NK-92 (cell line): ENCODE results near the gene RAX.

ENCODE experiments used
- DNase-seq: peaks from one replicate; lab custom pipeline; 2025; ENCODE audit not compliant: unreplicated experiment; lab: John Stamatoyannopoulos, UW

The RAX gene

DNA sequence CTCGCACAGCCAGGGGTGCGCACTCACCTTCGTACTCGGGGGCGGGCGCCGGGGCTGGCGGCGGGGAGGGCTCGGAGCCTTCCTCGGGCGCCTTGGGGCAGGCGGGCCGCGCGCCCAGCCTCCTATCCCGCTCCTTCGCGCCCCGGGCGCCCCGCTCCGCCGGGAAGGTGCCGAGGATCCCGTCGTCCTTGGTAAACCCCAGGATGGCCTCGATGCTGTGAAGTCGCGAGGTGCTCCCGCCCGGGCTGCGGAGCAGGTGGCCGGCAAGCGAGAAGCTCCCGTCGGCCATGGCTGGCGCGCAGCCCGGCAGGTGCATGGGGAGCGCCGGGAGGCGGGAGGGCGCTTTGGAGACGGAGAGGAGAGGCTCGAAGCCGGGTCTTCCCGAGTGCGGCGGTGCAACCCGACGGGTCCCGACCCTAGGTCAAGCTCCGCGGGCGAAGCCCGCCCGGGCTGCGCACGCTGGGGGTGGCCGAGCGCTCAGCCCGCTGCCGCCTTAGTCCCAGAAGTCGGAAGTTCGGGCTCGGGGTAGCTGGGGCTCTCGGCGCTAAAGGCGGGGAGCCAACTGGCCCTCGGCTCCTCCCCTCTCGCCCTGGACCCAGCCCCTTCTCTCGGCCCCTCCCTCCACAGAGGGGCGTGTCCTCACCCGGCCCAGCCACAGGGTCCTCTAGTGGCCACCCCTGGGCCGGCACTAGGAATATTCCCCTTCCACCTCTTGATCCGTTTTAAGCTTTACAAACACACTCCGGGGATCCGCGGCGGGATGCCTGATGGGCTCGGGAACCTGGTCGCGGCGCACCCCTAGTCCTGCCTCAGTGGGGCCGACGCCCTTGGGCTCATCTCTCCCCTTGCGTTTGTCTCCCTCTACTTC, at the start of gene RAX:
RAX (minus strand) TSS at position 564 of the 868 bp plus-strand sequence; CDS start at position 316, 248 bp downstream.
- DNase-seq = no peak

DNA sequence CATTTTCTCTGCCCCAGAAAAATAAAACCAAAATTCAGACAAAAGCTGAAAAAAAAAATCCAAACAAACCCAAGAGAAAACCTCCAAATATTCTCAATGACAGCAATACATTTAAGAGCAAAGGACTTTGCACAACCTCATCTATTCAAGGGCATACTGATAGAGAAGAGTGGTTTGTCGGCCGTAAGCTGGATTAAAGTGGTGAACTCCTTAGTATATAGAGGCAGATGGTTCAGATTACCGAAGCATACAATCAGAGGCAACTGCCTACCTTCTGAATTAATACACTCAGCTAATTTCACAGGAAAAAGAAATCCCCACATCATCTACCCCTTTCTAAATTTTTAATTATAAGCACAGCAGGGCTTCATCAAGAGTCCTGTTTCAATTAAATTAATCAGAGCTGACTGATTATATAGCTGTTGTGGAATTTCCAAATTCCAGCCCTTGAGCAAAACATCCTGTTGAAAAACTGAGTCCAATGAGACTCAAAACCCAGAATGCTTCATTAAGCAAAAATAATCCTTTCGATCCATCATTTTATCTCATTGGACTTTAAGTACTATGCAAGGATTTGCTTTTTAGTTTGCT, 45.3 kb upstream of the RAX start, which contains the start of gene CPLX4:
CPLX4 (minus strand) TSS at position 190 of the 591 bp plus-strand sequence; CDS start at position 3, 187 bp downstream.
- no peak for DNase-seq

DNA sequence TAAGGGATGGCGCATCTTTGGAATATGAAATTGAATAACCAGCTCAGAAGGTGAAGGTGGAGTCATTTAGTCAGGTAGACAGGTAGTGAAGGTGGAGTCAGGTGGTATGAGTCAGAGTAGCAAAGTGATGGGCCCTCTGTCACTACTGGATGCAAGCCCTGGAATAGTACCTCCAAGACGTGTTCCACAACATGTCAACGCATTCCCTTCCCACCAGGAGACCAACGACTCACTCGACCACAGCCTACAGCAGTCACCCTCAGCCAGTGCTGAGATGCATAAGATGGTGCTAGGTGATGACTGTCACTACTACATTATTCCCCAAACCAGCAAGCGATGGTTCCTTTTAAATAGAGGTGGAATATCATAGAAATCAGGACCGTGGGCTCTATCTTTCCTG, 38.4 kb upstream of the RAX start:
- DNase-seq = no peak

DNA sequence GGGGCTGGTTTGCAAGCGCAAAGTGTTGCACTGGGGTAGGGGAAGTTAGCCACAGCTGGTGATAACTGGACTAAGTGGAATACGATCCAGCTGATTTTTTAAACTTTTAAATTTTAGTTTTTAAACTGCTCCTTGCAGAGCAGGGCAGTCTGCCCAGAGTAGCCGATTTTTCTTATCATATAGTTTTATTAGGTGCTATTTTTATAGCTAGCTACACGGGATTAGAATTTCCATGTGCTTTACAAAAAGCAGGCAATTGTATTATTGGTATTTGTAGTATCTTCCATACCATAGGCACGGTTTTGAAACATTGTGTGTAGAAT, 35.6 kb upstream of the RAX start:
- no peak for DNase-seq

DNA sequence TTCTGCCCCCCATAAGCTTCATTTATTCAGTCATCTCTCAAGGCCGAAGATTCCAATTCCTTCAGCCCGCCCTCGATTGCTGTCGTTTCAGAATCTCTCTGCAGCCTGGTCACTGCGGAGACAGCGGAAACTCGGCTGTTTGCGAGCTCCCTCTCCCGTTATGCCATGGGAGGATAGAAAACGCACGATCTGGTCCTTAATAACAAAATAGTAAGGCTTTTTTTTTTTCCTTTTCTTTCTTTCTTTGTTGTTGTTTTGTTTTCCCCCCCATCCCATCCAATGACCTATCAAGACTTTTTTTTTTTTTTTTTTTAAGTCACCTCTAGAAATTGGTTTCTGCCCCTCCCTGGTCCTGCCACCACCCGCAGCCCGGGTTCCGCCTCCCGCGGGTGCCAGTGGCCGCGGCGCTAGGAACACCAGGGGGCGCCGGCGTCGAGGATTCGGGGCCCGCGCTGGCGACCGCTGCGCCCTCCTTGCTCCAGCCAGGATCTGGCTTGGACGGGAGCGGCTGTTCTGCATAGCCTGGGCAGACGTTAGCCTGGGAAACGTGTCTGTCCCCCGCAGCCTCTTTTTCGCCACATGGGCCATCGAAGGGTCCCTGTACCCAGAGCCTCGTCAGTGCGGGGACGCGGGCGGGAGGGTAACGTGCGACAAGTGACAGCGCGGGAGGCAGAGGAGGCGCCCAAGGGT, 35.1 kb upstream of the RAX start:
- DNase-seq = no peak

DNA sequence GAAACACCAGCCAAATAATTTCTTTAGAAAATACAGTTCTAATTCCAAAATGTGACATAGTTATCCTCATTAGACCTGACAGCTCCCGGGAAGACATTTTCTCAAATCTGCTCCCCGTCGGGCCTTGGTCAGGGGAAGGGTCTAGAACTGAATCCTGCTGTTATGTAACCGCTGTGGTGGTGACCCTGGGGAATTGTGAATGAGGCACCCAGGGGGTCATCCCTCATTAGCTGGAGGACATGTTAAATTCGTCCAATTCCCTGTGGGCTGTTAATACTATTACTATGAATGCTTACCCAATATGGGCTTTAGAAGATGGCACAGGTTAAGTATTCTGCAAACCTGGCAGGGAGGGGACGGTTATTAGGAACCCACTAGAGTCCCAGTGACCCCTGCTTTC, 33.4 kb upstream of the RAX start:
- no peak for DNase-seq

DNA sequence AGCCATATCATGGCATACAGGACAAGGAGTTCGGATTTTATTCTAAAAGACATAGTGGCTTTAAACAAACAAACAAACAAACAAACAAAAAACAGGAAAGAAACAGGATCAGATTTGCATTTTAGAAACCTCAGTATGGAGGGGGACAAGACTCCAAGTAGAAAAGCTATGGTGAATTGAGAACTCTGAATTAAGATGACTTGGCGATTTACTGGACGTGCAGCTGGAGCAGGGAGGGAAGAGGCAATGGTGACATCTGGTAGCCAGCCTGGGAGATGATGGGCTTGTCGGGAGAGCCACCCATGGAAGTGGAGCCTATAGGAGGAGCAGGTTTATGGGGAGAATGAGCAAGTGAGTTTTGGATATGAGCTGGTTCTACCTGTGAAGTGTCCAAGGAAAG, 32.0 kb upstream of the RAX start:
- no peak for DNase-seq

DNA sequence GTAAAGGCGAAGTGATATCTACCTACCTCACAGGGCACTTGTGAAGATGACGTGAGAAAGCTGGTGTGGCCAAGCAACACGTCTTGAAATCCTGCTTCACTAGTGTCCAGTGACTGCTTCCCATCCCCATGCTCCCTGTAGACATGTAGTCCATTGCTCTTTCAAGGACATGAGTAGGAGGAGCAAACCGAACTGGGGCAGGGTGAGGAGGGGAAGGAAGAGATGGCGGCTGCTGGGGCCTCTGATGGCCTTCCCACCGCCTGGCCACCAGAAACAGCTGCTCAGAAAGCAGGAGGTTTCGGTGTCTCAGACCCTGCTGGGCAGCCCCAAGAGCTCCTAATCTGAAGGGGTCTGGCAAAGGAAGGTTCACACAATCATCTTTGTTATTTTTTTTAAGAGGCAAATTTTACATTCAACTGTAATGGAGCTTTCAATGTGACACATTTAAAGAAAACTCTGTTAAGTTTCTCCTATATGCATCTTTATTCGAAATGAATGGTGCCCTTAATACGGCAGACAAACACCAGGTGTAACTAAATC, 30.5 kb upstream of the RAX start:
- DNase-seq = no peak

DNA sequence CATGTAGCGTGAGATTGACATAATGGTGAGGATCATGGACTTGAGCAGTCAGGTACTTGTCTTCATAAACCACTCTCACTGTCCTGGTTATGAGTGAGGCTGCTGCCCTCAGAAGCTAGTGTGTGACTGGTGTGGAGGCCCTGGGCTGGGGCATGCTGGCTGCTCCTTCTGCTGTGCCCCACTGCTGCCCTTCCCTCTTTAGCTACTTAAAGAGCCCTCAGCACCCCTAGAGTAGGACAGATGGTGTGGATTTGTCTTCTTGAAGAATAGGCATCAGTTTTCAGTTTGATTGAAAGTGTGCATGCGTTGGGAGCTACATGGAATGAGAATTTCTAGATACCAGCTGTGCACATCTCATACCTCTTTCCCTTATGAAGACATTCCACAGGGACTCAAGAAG, 29.8 kb upstream of the RAX start:
- DNase-seq = no peak

DNA sequence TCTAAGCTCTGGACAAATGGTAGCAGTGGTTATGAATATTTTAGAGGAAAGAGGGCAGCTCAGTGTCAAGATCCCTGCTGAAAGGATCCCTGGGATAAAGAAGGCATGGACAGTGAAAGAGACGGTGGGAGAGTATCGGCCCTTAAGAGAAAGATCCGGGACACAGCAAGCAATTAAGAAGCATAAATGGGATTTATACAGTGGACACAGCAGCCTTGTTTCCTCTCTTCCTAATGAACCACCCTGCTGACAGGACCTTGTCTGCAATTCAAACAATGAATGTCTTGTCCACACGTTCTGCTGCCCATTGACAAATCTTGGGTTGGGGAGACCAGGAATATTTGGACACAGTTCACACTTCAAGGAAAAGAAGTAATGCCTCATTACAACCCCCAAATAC, 28.7 kb upstream of the RAX start:
- no peak for DNase-seq

DNA sequence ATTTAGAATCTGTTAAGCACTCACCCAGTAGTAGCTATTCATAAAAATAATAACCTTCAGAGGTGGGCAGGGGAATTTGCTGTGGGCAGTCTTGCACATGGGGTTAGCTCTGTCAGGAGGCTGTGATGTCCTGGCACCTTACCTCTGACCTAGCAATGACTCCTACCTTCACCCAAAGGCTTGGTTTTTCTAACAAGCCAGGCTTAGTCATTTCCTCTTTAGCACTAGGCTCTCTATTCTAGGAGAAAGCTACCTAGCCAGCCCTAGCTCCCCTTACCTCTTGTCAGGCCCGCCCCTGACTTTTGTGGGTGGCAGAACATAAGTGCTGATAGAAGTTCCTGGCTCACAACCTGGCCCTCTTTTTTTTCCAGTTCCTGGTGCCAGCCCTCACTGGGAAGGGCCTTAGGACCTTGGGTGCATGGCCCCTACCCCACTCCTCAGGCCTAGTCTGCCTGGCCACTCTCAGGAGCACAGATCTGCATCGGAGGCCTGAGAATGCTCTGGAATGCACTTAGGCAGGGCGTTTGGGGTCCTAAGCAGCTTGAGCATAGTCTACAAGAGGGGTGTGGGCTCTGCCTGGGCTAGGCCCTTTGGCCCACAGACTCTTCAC, 27.5 kb upstream of the RAX start:
- no peak for DNase-seq

DNA sequence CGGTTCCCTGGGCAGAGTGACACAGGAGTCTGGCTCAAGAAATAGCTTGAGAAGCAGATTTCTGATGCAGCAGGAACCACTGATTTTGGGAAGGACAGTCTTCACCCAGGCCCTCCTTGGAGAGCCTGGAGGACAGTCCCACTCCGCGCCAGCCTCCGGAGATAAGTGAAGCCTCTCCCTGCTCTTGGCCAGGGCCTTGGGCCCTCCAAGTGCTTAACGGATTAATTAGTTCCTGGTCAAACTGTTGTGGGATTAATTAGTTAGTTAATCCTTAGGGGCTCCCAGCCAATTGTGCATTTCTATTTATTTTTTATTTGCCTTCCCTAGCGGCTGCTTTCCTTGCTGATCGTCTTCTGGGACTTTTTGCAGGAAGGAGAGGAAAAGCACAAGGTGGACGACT, 25.6 kb upstream of the RAX start:
- no peak for DNase-seq

DNA sequence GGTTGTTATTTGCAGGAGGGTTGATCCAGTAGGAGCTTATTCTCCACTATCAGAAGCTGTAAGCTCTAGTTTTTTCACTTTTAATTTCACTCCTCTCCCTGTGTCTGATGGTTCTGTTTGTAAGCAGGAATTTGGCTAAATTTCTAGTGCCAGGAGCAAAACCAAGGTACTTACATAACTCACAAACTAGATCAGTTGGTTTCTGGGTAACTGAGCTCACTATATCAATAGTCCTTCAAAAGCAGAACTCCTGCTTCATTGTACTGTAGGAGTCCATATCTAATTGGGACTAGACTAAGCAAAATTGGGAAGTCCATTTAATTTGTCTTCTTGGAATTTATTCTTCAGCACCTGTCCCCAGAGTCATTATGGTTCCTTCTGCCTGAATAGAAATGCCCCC, 20.1 kb upstream of the RAX start:
- no peak for DNase-seq

DNA sequence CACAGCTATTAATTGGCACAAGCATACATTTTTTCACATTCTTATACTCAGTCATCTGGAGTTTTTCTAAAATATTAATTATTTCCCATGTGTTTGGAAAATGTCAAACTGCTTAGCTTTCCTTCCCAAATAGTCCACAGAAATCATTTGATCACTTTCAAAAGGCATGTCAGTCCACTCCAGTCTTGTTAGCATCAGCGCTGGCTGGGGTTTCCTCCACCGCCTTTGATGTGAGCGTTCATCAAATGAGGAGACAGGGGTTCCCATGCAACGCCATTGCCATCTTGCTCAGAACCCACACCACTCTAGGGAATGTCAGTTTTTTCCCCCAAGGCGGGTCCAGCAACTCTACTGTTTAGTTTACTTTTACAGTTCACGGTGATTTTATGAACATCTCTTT, 13.1 kb upstream of the RAX start:
- DNase-seq = no peak

DNA sequence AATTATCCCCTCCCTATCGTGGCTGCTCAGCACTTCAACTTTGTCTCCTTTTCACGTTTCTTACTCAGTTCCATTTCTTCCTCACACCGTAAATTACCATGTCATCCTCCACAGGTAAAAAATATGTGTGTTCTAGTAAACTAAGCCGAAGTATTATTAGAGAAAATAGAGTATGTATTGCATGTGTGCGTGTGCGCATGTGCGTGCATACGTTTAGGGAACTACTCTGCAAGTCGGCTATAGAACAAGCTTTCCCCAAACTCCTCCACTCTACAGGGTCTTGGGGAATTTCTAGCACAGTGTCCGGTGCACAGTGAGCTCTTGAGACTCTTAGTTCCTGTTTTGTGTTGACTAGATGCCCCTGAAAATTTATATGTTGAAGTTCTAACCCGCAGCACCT, 9.1 kb upstream of the RAX start:
- DNase-seq = no peak

DNA sequence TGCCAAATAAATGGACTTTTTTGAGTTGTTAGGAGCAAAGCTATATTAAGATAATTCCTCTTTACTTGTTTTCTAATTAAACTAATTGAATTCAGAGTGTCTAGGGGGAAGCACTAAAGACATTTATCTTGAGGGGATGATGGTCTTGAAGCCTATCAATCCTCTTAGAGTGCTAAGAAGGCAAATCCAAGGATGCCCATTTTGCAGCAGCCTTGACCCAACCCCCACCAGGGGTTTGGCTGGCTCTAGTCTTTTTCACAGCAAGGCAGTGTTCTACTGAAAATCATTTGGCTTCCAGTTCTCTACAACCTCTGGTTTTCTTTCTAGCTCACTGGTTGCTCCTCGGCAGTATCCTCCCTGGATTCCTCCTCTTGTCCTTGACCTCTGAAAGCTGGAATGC, 6.5 kb upstream of the RAX start:
- DNase-seq = no peak

DNA sequence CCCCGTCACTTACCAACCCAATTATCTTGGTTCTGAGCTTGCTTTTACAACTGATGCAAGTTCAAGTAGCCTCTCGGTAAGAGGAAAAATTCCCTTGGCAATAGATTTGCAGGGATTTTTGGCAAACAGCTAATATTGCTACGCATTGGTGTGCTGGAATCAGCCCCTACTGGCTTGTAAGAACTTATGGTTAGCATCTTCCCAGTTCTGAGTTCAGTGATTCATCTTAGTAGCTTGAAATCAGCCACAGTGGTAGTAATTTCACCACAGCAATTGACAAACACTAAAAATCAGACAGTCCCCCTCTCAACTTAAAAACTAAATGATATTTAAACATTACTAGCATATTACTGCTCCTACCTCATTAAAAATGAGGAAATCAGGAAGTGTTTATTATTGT, 5.9 kb upstream of the RAX start:
- DNase-seq = no peak

DNA sequence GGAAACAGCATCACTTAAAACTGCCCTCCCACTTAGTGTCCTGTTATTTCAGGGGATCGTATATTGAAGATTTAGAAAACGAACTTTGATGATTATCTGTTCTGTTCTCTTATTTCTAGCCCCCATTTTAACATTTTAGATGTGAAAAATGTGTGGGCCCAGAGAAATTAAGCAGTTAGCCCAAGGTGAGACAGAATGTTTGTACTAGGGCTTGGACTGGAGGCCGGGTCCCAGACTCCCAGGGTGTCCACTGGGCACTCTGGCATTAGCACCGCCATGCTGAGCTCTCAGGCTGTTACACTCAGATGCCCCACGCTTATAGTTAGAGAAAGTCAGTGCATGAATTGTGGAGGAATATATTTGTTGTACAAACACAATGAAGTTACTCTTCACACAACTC, 5.5 kb upstream of the RAX start:
- no peak for DNase-seq

DNA sequence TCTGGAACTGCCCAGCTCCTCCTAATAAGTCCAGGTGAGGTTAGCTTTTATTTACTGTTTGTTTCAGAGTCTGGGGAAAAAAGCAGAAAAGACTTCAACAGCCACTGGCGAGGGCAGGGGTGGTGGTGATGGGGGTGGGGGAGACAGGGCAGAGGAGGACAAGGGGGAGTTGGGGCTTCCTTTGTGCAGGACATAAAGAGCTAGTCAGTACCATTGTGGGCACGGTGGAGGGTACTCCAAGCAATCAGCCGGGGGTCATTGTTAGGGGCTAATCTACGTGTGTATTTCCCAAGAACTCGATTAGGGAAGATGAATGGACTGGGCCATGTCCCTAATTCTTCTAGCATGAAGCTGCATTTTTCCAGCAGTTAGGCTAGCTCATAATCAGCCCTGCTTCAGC, 2.8 kb upstream of the RAX start:
- no peak for DNase-seq

DNA sequence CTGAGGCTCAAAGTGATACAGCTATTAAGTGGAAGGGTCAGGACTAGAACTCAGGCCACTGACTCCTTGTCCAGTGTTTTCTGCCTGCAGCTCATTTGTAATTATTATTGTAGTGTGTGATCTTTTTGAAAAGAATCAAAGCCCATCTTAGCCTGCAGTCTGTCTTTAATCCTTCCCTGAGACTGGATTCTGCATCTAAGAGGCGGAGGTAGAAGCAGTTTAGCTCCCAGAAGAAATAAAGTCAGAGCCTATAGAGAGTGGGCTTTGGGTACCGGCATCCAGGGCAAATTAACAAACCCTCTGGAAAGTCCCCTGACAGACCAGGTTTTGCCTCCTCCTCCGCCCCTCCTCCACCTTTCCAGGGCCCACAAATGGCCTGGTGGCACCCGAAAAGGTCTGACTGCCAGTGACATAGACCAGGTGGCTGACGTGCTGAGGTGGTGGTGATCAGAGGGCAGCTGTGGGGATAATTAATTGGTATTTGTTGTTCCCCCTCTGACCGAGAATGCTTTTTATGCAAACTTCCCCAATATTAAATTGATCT, 2.2 kb upstream of the RAX start:
- DNase-seq = no peak

DNA sequence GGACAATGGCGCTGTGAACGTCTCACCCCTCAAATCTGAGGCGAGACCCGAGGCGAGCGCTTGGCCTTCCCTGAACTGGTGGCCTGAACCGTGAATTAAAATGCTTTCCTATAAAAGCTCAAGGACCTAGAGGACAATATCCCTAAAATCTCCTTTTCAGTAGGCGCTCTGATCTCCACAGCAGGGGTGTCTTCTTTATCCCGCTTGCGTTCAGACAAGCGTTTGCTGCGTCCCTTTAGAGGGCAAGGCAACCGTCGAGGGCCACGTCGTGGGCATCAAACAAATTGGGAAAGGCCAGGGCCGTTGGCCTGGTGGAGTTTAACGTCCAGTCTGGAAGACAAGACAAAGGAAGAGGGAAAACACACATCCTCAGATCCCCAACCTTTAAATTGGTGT, 1.3 kb upstream of the RAX start:
- no peak for DNase-seq
